Stimulated activated CD4-positive, alpha-beta T cell treated with anti-CD3 and anti-CD28 coated beads, Interleukin-2, amount 100 ng/mL, for 4 hours (primary cell): ENCODE data around the gene OMA1.
A peak's percentile ranks its signal among the peaks of the same experiment; 100 is the strongest.
"Not testable (repeated sequence)": the region's sequence is repeated elsewhere in the genome, so short reads cannot be mapped to it uniquely, and the experiment has no call there.

Source experiments
- DNase-seq: peaks from one replicate; pipeline ENCODE4 v3.0.0-alpha.2; 2020; ENCODE audit warnings: low read depth

OMA1 gene

DNA sequence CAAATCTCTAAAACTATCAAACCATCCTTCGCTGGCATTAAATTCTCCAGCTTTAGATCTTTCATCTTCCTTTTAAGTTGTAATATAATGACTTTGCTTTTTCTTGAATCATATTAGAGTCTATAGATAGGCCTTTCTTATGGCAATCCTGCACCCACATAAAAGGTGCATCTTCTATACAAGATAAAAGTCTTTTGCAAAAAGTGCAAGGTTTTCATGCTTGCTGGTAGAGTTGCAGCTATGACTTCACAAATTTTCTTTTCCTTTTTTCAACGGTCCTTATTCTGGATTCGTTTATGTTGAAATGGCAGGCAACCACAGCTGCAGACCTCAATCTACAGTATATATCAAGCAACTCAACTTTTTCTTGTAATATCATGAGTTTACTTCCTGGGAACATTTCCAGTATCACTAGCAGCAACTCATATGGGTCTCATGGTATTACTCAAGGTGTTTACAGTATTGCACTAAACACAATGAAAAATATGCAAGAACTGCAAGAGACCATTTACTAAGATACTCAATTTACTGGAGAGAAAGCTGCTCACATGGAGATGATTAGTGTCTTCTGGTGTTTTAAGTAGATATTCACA, 22.1 kb downstream of the OMA1 start:
- DNase-seq = no peak

- peak; percentile 19 for DNase-seq
Measured at GRCh38 chr1:58515794-58516401, 30.6 kb downstream of the OMA1 start.

DNA sequence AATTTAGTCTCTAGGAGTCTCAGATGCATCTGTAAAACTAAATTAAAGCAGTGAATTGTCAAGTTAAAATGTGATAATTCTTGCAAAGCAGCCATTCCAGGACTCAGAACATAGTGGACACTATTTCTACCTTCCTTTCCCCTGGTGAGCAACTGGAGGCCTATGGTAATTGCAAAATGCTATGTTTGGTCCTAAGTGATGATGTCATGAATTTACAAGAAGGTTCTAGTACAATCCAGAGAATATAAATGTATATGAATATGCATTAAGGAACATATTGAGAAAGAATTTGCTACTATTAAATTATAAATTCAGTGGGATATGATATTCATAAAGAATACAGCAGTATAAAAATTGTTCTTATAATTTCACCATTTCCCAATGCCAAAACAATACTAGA, 32.6 kb downstream of the OMA1 start:
- no peak for DNase-seq

- DNase-seq = no peak
Measured at GRCh38 chr1:58508629-58509028, 37.9 kb downstream of the OMA1 start.

- DNase-seq = no peak
Measured at GRCh38 chr1:58505286-58505685, 41.2 kb downstream of the OMA1 start.

- no peak for DNase-seq
Measured at GRCh38 chr1:58502519-58502918, 44.0 kb downstream of the OMA1 start.

DNA sequence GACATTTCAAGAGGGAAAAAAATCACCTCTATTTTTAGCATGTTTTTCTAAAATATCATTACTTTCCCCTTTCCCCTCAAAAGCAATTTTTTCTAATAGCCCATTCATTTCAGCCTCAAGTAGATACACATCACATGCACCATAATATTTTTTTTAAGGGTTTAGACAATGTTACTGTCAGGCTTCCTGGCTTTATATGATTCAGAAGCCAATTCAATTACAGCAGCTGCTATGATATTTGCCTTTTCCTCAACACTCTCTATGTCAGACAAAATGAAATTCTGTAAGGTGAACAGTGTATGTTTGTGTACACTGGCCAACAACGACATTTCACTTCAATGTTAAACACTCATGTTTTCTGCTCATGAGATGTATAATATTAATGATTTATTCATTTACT, 46.5 kb downstream of the OMA1 start:
- no peak for DNase-seq

GRCh38 chr1:58497499-58497898, 49.0 kb downstream of the OMA1 start:
- DNase-seq = no peak

DNA sequence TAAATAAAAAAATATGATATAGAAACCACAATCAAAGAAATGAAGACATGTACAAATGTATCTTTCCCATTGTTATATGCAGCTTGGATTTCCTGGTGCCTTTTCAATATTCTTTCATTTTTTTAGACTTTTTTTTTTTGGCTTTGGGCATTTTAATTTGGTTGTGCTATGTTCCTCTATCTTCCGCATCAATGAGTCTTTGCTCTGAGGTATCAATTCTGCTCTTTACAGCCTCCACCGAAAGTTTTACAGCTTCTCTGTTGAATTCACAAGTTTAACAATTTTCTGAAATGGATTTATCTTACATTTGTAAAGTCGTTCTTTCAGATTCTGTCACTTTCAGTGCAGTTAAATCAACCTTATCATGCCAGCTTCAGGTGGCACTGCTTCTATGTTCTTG, 50.5 kb downstream of the OMA1 start:
- no peak for DNase-seq

DNA sequence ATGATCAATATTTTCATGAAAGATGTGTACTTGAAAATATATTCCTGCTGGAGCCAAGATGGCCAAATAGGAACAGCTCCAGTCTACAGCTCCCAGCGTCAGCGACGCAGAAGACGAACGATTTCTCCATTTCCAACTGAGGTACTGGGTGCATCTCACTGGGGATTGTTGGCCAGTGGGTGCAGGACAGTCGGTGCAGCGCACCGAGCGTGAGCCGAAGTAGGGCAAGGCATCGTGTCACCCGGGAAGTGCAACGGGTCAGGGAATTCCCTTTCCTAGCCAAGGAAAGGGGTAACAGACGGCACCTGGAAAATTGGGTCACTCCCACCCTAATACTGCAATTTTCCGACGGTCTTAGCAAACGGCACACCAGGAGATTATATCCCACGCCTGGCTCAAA, 57.6 kb downstream of the OMA1 start:
- not testable (repeated sequence) for DNase-seq

- DNase-seq = no peak
Measured at GRCh38 chr1:58487002-58487401, 59.5 kb downstream of the OMA1 start.

GRCh38 chr1:58481962-58482361, 64.6 kb downstream of the OMA1 start:
- DNase-seq = no peak

DNA sequence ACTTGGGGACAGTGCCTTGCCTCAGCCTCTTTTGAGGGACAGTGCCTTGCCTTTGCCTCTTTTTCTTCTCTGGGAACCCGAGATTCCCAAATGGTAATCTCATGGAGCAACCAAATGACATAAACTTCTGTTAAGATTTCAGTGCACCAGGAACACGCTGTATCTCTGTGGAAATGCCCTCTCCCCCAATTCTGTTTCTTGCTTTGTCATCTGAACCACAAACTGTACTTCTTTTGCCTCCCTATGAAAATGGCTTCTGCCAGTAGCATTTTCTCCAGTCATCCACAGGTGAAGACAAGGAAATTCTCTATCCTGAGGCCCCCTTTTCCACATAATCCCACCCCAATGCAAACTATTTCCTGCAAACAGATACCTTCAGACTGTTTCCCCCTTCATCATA, 66.3 kb downstream of the OMA1 start:
- no peak for DNase-seq

DNA sequence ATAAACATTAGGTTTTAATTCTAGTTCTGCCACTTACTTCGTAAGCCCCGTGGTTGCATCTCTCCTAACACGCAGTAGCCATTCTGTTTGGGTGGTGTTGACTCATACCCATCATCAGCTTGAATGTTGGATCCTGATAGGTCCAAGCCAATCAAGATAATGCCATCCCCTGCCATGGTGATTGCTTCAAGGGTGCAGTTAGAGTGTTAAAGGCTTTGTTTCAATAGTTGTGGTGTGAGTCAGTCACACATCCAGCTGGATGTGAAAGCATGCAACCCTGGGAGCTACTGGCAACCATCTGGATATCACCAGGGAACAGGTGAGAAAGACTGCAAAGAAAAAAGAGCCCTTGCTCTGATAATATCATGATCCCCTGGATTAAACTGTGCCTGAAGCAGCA, 69.1 kb downstream of the OMA1 start:
- no peak for DNase-seq

DNA sequence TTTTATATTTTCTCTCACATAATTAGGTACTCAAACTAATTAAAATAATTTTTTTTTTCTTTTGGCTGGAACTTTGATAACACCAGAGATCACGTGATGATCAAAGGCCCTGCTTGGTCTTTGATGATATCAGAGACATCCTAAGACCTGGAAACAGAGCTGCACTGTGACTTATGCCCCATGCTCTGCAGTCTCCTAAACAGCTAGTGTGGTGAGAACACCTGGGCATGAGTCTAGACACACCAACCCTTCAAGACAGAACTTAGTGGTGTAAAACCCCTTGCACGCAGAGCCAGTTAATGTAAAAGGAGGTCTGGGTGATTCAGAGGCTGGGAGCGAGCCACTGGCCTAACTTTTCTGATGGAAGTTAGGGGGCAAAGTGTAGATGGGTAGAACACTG, 70.3 kb downstream of the OMA1 start:
- no peak for DNase-seq

- no peak for DNase-seq
Measured at GRCh38 chr1:58469476-58469875, 77.0 kb downstream of the OMA1 start.

- no peak for DNase-seq
Measured at GRCh38 chr1:58469016-58469415, 77.5 kb downstream of the OMA1 start.

DNA sequence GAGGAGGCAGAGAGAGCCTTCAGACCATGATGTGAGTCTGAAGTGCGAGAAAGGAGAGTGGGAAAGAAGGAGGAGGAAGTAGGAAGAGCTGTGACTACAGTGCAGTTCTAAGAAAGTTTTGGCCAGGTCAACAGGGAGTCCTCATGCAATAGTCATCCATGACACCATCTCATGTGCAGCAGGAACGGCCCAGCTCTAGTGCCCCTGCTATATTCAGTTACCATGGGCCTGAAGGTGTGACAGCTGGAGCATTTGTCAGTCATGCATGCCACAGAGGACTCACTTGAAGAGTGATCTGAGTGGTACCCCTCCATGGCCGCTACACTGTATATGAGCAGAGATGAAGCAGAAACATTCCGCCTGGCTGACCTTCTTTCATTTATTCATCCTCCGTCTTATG, 77.9 kb downstream of the OMA1 start:
- DNase-seq = no peak

- DNase-seq = no peak
Measured at GRCh38 chr1:58466630-58467241, 79.8 kb downstream of the OMA1 start.

GRCh38 chr1:58465825-58466629, 80.5 kb downstream of the OMA1 start:
- DNase-seq = no peak

GRCh38 chr1:58465176-58465575, 81.3 kb downstream of the OMA1 start:
- DNase-seq = no peak

DNA sequence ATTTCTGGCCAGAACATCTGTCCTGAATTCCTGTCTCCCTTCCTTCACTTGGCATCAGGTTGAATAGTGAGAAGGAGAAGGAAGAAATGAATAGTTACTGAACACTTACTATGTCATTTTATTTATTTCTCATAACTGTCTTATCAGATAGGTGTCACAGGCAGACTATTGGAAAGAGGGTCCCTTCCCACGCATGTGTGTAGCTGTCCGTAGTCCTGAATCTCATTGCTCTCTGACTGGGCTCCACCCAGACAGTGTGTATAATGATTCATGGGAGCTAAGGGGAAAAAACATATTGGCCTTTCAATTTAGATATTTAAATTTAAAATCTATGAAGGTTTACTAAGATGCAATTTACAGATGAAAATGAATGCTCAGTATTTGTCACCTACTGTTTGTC, 86.1 kb downstream of the OMA1 start:
- no peak for DNase-seq

GRCh38 chr1:58459911-58460310, 86.6 kb downstream of the OMA1 start:
- no peak for DNase-seq
